H9 (cell line): ENCODE measurements around the gene CD2BP2. TPM values are rescaled to one million over a fixed set of nuclear protein-coding genes. Genes with fewer than 3 reads are reported as not detected.
A peak's percentile ranks its signal among the peaks of the same experiment; 100 is the strongest.

Experiments used
- DNase-seq: peaks from one replicate; pipeline ENCODE4 v3.0.0-alpha.2; 2017
- H2AFZ ChIP-seq: one replicate; pipeline ENCODE4 v1.6.1; 2013; ENCODE audit warnings: mild to moderate bottlenecking, low read length, control low read depth, moderate library complexity
- H2AK5ac ChIP-seq: 2 replicates; pipeline ENCODE4 v1.6.1; 2013; ENCODE audit warnings: low read length, control low read depth, mixed read lengths; ENCODE audit not compliant: insufficient read length
- H2BK120ac ChIP-seq: one replicate; pipeline ENCODE4 v1.6.1; 2013; ENCODE audit warnings: low read depth, mild to moderate bottlenecking, low read length, control low read depth, inconsistent platforms; ENCODE audit not compliant: poor library complexity, severe bottlenecking
- H2BK12ac ChIP-seq: 2 replicates; pipeline ENCODE4 v1.6.1; 2013; ENCODE audit warnings: low read length, control low read depth, mixed read lengths, low read depth; ENCODE audit not compliant: insufficient read length
- H2BK15ac ChIP-seq: 2 replicates; pipeline ENCODE4 v1.6.1; 2013; ENCODE audit warnings: low read depth, low read length, control low read depth
- H2BK20ac ChIP-seq: one replicate; pipeline ENCODE4 v1.6.1; 2013; ENCODE audit warnings: low read depth, mild to moderate bottlenecking, low read length, control low read depth, inconsistent platforms; ENCODE audit not compliant: poor library complexity, severe bottlenecking
- H2BK5ac ChIP-seq: 2 replicates; pipeline ENCODE4 v1.6.1; 2013; ENCODE audit warnings: low read length, control low read depth, mixed read lengths; ENCODE audit not compliant: insufficient read length
- H3K14ac ChIP-seq: 2 replicates; pipeline ENCODE4 v1.6.1; 2013; ENCODE audit warnings: low read length, control low read depth; ENCODE audit not compliant: insufficient read depth
- H3K18ac ChIP-seq: 2 replicates; pipeline ENCODE4 v1.6.1; 2013; ENCODE audit warnings: low read depth, mild to moderate bottlenecking, mixed read lengths, low read length, control low read depth; ENCODE audit not compliant: insufficient read length
- H3K23ac ChIP-seq: 2 replicates; pipeline ENCODE4 v1.6.1; 2013; ENCODE audit warnings: low read length, control low read depth, mixed read lengths, low read depth; ENCODE audit not compliant: insufficient read length
- H3K23me2 ChIP-seq: 2 replicates; pipeline ENCODE4 v1.6.1; 2013; ENCODE audit warnings: low read depth, mild to moderate bottlenecking, mixed read lengths, low read length, control low read depth; ENCODE audit not compliant: insufficient read length, poor library complexity, severe bottlenecking
- H3K27ac ChIP-seq: 2 replicates; pipeline ENCODE4 v1.5.1; 2013; ENCODE audit warnings: low read length, control low read depth, mixed read lengths, low read depth; ENCODE audit not compliant: insufficient read length
- H3K27me3 ChIP-seq: 2 replicates; pipeline ENCODE4 v1.6.1; 2013; ENCODE audit warnings: low read length, control low read depth, inconsistent platforms; ENCODE audit not compliant: insufficient read depth
- H3K4ac ChIP-seq: 2 replicates; pipeline ENCODE4 v1.6.1; 2013; ENCODE audit warnings: low read depth, mild to moderate bottlenecking, control low read depth, inconsistent platforms, low read length, moderate library complexity
- H3K4me1 ChIP-seq: 2 replicates; pipeline ENCODE4 v1.6.1; 2013; ENCODE audit warnings: low read length, control low read depth, inconsistent platforms; ENCODE audit not compliant: insufficient read depth
- H3K4me2 ChIP-seq: 2 replicates; pipeline ENCODE4 v1.6.1; 2013; ENCODE audit warnings: low read length, control low read depth, mixed read lengths; ENCODE audit not compliant: insufficient read length, insufficient read depth
- H3K56ac ChIP-seq: 2 replicates; pipeline ENCODE4 v1.6.1; 2013; ENCODE audit warnings: low read depth, mild to moderate bottlenecking, mixed read lengths, low read length, control low read depth; ENCODE audit not compliant: insufficient read length
- H3K79me1 ChIP-seq: 2 replicates; pipeline ENCODE4 v1.6.1; 2013; ENCODE audit warnings: low read depth, mild to moderate bottlenecking, moderate library complexity, low read length, control low read depth, inconsistent platforms; ENCODE audit not compliant: insufficient read depth, poor library complexity, severe bottlenecking
- H3K79me2 ChIP-seq: 2 replicates; pipeline ENCODE4 v1.6.1; 2013; ENCODE audit warnings: low read length, control low read depth, inconsistent platforms; ENCODE audit not compliant: insufficient read depth
- H3K9ac ChIP-seq: 2 replicates; pipeline ENCODE4 v1.6.1; 2013; ENCODE audit warnings: low read length, control low read depth, mixed read lengths; ENCODE audit not compliant: insufficient read length; ENCODE audit errors: extremely low read depth
- H3K9me3 ChIP-seq: one replicate; pipeline ENCODE4 v1.6.1; 2013; ENCODE audit warnings: low read depth, low read length, inconsistent platforms; ENCODE audit not compliant: control insufficient read depth
- H3T11ph ChIP-seq: one replicate; pipeline ENCODE4 v1.6.1; 2013; ENCODE audit warnings: mild to moderate bottlenecking, low read length, control low read depth, inconsistent platforms
- H4K20me1 ChIP-seq: one replicate; pipeline ENCODE4 v1.6.1; 2013; ENCODE audit not compliant: control insufficient read depth, insufficient read length, insufficient read depth
- H4K5ac ChIP-seq: 2 replicates; pipeline ENCODE4 v1.6.1; 2013; ENCODE audit warnings: low read depth, mild to moderate bottlenecking, mixed read lengths, low read length, control low read depth; ENCODE audit not compliant: insufficient read length
- H4K8ac ChIP-seq: replicated peaks from 2 replicates; pipeline ENCODE4 v1.6.1; 2013; ENCODE audit warnings: low read length, control low read depth, mixed read lengths, low read depth; ENCODE audit not compliant: insufficient read length
- H4K91ac ChIP-seq: 2 replicates; pipeline ENCODE4 v1.6.1; 2013; ENCODE audit warnings: low read depth, mild to moderate bottlenecking, moderate library complexity, mixed read lengths, low read length, control low read depth; ENCODE audit not compliant: insufficient read length
- H3K27ac Mint-ChIP-seq, 3 experiments: 2 replicates in 2 of 3; 3 replicates in 1 of 3; pipeline ENCODE4 v1.8.0; 2020 to 2021; ENCODE audit warnings: mixed read lengths in 3 of 3, mild to moderate bottlenecking in 1 of 3, moderate library complexity in 1 of 3
- H3K27me3 Mint-ChIP-seq: 2 replicates; pipeline ENCODE4 v1.8.0; 2021; ENCODE audit warnings: low read depth, mild to moderate bottlenecking, moderate library complexity, mixed read lengths
- H3K36me3 Mint-ChIP-seq, 3 experiments: 2 replicates in 2 of 3; 3 replicates in 1 of 3; pipeline ENCODE4 v1.8.0; 2020 to 2021; ENCODE audit warnings: low read depth in 3 of 3, mixed read lengths in 3 of 3; ENCODE audit not compliant: insufficient read depth in 1 of 3
- H3K4me1 Mint-ChIP-seq, 2 experiments: 2 replicates each; pipeline ENCODE4 v1.8.0; 2020; ENCODE audit warnings: mixed read lengths in 2 of 2
- H3K4me3 Mint-ChIP-seq, 2 experiments: 2 replicates in 1 of 2; 3 replicates in 1 of 2; pipeline ENCODE4 v1.8.0; 2020 to 2021; ENCODE audit warnings: mild to moderate bottlenecking in 2 of 2, mixed read lengths in 2 of 2, moderate library complexity in 1 of 2
- H3K9me3 Mint-ChIP-seq, 2 experiments: 2 replicates in 1 of 2; 3 replicates in 1 of 2; pipeline ENCODE4 v1.8.0; 2020; ENCODE audit warnings: mild to moderate bottlenecking in 2 of 2, mixed read lengths in 2 of 2, moderate library complexity in 1 of 2
- WGBS: extraction: QIAGEN DNeasy Blood & Tissue Kit; methylation state at CpG from one replicate; pipeline ENCODE4 v1.1.7; 2013; ENCODE audit warnings: missing lambda C conversion rate, low lambda C conversion rate, mixed read lengths; ENCODE audit not compliant: insufficient read length; ENCODE audit errors: extremely low coverage; 5-methylcytosine and 5-hydroxymethylcytosine counted together
- total RNA-seq: library from RNA; stranded (reverse); gene quantifications from 2 replicates; pipeline ENCODE4 v1.2.1, GENCODE V29; 2021
- TF ChIP-seq, protein P1 (sequence below): fragments of 200-600 bp; sonication (generic); conservative IDR thresholded peaks from 3 replicates; pipeline ENCODE4 v1.8.0; 2021; ENCODE audit warnings: antibody characterized with exemption, mild to moderate bottlenecking

Gene CD2BP2
- total RNA-seq, 1 experiment from 2014 or later, result 90.1 TPM

DNA sequence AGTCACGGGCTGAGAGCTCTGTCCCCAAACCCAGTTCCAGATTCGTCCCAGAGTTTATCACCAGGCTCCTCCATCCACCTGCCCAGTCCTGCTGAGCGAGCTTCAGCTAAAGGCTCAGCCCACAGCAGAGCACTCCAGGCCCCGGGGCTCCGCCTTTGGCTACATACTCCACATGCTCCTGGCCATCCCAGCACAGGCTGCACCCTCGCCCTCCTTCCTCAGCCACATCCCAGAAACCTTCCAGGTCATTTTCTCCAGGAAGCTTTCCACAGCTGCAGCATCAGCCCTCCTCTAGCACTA, 4.7 kb upstream of the CD2BP2 start:
- DNase-seq, result no peak
- no peak overlapping the region for H3K56ac ChIP-seq
- no peaks in the 10 kb centered on the region for H3K4me1 ChIP-seq
- no peaks in the 10 kb centered on the region for H3K27me3 ChIP-seq
- H2AFZ ChIP-seq, result no peak overlapping the region
- no peak overlapping the region for H3K4me2 ChIP-seq
- H3K14ac ChIP-seq, result no peak overlapping the region
- Mint-ChIP-seq H3K27ac (peak overlapping the region; percentile 36 to 93 (median 80); a peak in 3 of 7 replicates), H3K36me3 (peaks cover 12 to 47% (median 39%) of the 10 kb centered on the region in 3 experiments), H3K4me1 (peaks cover 18 to 27% of the 10 kb centered on the region in 2 experiments), H3K27me3 (no peaks in the 10 kb centered on the region), H3K9me3 (0 out of 5 replicates have a peak, but pooled peaks cover 0 to 2% of the 10 kb centered on the region in 2 experiments), H3K4me3 (no peak overlapping the region)
- no peaks in the 10 kb centered on the region for H4K20me1 ChIP-seq
- no peak overlapping the region for H3K9ac ChIP-seq
- no peak overlapping the region for H4K91ac ChIP-seq
- no peak overlapping the region for H4K8ac ChIP-seq
- no peak overlapping the region for H3K4ac ChIP-seq
- H4K5ac ChIP-seq, result no peak overlapping the region
- TF ChIP-seq, protein P1, sequence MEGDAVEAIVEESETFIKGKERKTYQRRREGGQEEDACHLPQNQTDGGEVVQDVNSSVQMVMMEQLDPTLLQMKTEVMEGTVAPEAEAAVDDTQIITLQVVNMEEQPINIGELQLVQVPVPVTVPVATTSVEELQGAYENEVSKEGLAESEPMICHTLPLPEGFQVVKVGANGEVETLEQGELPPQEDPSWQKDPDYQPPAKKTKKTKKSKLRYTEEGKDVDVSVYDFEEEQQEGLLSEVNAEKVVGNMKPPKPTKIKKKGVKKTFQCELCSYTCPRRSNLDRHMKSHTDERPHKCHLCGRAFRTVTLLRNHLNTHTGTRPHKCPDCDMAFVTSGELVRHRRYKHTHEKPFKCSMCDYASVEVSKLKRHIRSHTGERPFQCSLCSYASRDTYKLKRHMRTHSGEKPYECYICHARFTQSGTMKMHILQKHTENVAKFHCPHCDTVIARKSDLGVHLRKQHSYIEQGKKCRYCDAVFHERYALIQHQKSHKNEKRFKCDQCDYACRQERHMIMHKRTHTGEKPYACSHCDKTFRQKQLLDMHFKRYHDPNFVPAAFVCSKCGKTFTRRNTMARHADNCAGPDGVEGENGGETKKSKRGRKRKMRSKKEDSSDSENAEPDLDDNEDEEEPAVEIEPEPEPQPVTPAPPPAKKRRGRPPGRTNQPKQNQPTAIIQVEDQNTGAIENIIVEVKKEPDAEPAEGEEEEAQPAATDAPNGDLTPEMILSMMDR, result no peak
- H2AK5ac ChIP-seq, result no peak overlapping the region
- no peak overlapping the region for H3K18ac ChIP-seq
- H3K23me2 ChIP-seq, result peaks cover 7% of the 10 kb centered on the region
- no peak overlapping the region for H3K27ac ChIP-seq
- H2BK120ac ChIP-seq, result no peak overlapping the region
- no CpG with 5 or more reads among the region's 6 CpGs for WGBS
- H2BK12ac ChIP-seq, result no peak overlapping the region
- H2BK15ac ChIP-seq, result no peak overlapping the region
- H3K79me2 ChIP-seq, result no peaks in the 10 kb centered on the region; the same call in 1 of the 2 replicates
- no peak overlapping the region for H3T11ph ChIP-seq
- H2BK5ac ChIP-seq, result no peak overlapping the region
- H3K9me3 ChIP-seq, result no peaks in the 10 kb centered on the region
- no peak overlapping the region for H3K23ac ChIP-seq
- H3K79me1 ChIP-seq, result no peaks in the 10 kb centered on the region
- H2BK20ac ChIP-seq, result no peak overlapping the region
